K562 (cell line): ENCODE results near the gene TMEM87A. TPM values are rescaled to one million over a fixed set of nuclear protein-coding genes. Genes with fewer than 3 reads are reported as not detected.
A peak's percentile ranks its signal among the peaks of the same experiment; 100 is the strongest.

ENCODE experiments used
- CCAR2 ChIP-seq: fragments of 200-400 bp; formaldehyde crosslinking; IDR thresholded peaks from 2 replicates; pipeline ENCODE4 v1.6.1; 2017; ENCODE audit warnings: mild to moderate bottlenecking, low read depth, low read length
- CREB5 ChIP-seq: fragments of 250-450 bp; sonication (Bioruptor Pico); IDR thresholded peaks from 2 replicates; pipeline ENCODE4 v1.5.0; 2020; ENCODE audit warnings: mild to moderate bottlenecking
- ELK3 ChIP-seq: fragments of 450-650 bp; formaldehyde crosslinking; IDR thresholded peaks from 2 replicates; pipeline ENCODE4 v1.4.0; 2020; ENCODE audit warnings: mild to moderate bottlenecking
- FOS ChIP-seq: IDR thresholded peaks from 3 replicates; pipeline ENCODE4 v1.6.1; 2011; ENCODE audit not compliant: insufficient read length; ENCODE audit errors: extremely low read depth
- MBD1 ChIP-seq: fragments of 250-450 bp; sonication (Bioruptor Pico); IDR thresholded peaks from 2 replicates; pipeline ENCODE4 v1.8.0; 2022; ENCODE audit warnings: inconsistent platforms
- RCOR1 ChIP-seq, 2 experiments: IDR thresholded peaks; 2 replicates each; pipeline ENCODE4 v1.6.1; 2012; ENCODE audit warnings: low read depth in 2 of 2, low read length in 2 of 2, borderline replicate concordance in 1 of 2, improper control_type of control experiment in 1 of 2
- RFX5 ChIP-seq: IDR thresholded peaks from 2 replicates; pipeline ENCODE4 v1.6.1; 2011; ENCODE audit warnings: low read depth, mild to moderate bottlenecking, improper control_type of control experiment, low read length
- SETDB1 ChIP-seq: IDR thresholded peaks from one replicate; pipeline ENCODE4 v1.6.1; 2012; ENCODE audit warnings: low read length, control low read depth, inconsistent platforms
- SMAD4 ChIP-seq: fragments of 250-450 bp; sonication (Bioruptor Pico); conservative IDR thresholded peaks from 2 replicates; pipeline ENCODE4 v1.8.0; 2021; ENCODE audit warnings: inconsistent platforms, mild to moderate bottlenecking, moderate library complexity
- STAT6 ChIP-seq: sonication (generic); formaldehyde crosslinking; IDR thresholded peaks from 2 replicates; pipeline ENCODE4 v1.8.1; 2023; ENCODE audit warnings: mild to moderate bottlenecking, missing genetic modification reagents
- ZNF165 ChIP-seq: fragments of 250-450 bp; sonication (Bioruptor Pico); IDR thresholded peaks from 2 replicates; pipeline ENCODE4 v1.4.0; 2020; ENCODE audit warnings: borderline replicate concordance
- ZNF280B ChIP-seq: fragments of 250-450 bp; sonication (Bioruptor Pico); IDR thresholded peaks from 2 replicates; pipeline ENCODE4 v1.5.1; 2021; ENCODE audit warnings: mild to moderate bottlenecking
- ZNF444 ChIP-seq: fragments of 250-450 bp; sonication (Bioruptor Pico); IDR thresholded peaks from 2 replicates; pipeline ENCODE4 v1.4.0; 2020; ENCODE audit warnings: mild to moderate bottlenecking, moderate library complexity
- ZNF778 ChIP-seq: fragments of 450-650 bp; formaldehyde crosslinking; IDR thresholded peaks from 2 replicates; pipeline ENCODE4 v1.4.0; 2020; ENCODE audit warnings: mild to moderate bottlenecking, moderate library complexity
- polyA plus RNA-seq, 8 experiments: library from polyadenylated mRNA; depleted of rRNA in 4 of 8; stranded (reverse) in 5 of 8; unstranded in 3 of 8; fragments of >200 nt; fragmentation: Nextera tagmentation in 2 of 8; fragmentation: Illumina TruSeq in 1 of 8; extraction: Ambion mirVana in 2 of 8; extraction: Trizol in 1 of 8; gene quantifications; 2 replicates each; pipeline versions ENCODE4 v1.2.1 to v1.2.3, GENCODE V29; 2011 to 2014; ENCODE audit warnings: inconsistent platforms in 1 of 8, missing spikeins in 1 of 8
- total RNA-seq, 7 experiments: library from RNA; depleted of rRNA in 6 of 7; stranded (reverse); fragments of >200 nt in 6 of 7; fragmentation: Illumina TruSeq in 2 of 7; extraction: Trizol in 2 of 7; gene quantifications; 2 replicates each; pipeline versions ENCODE4 v1.2.1 to v1.2.3, GENCODE V29; 2011 to 2021; ENCODE audit warnings: low replicate concordance in 1 of 7

Gene TMEM87A
- total and polyA plus RNA-seq, 9 of the 15 experiments (the other 6 are each of a cell fraction or from before 2014, with no cell fraction given), result 16.6 to 43.3 (median 29.6) TPM

DNA sequence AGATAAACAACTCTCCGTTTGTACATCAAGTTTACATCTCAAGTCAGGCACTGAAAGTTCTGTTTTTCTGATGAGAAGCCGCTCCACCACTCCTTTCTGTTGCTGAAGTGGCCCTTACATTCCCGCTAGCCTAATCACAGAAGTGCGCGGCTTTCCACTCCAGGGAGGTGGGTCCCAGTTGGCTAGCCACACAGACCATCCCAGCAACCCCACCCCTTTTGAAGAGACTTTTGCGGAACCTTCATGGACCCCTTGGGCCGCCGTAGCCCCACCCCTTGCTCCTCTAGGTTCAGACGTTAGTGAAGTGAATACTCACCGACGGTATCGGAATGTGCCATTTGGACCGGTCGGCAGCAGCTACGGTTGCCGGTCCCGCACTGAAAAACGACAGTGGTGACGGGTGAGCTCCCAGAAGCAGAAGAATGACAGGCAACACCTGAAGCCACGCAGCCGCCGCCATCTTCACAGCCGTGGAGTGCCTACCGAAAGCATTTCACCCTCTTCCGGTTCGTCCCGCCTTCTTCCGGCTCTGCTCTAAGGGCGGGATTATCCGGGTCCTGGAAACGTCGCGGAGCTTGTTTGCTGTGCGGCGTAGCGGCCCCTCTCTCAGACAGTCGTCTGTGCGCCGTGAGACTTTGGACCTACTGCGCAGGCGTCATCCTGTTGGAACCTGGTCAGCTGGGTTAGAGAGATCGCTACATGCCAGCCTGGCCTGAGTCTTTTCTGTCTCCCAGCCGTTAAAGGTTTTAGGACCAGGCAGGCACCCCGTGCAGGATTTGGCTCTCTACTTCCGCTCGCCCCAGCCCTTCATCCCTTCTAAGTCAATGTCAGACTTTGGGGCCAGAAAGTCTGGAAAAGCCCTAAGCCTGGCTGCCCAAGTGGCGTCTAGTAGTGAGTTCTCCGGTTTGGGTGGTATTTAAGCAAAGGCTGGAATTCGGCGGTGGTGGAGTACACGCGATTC, at the start of gene TMEM87A, which contains the start of gene GANC (continued):
- TF ChIP-seq STAT6 (CRISPR knock-in tag), result no peak; the same call in 1 of the 2 replicates
- no peak for TF ChIP-seq ELK3 (CRISPR knock-in tag)
- TF ChIP-seq CCAR2, result no peak
- TF ChIP-seq RCOR1 (IDR thresholded peaks at IDR 0.05; ENCODE audit: borderline replicate concordance in 1 of 2, low read depth in 2 of 2, low read length in 2 of 2), result 0 out of 4 replicates have a peak, but pooled peaks have one; percentile 11 to 25
- TF ChIP-seq SETDB1, result peak; percentile 87
- TF ChIP-seq SMAD4 (CRISPR knock-in tag), result peak; percentile 67; the same call in 1 of the 2 replicates
- TF ChIP-seq FOS, result no peak
- TF ChIP-seq CREB5 (CRISPR knock-in tag), result no peak
- no peak for TF ChIP-seq MBD1 (CRISPR knock-in tag)
- no peak for TF ChIP-seq ZNF444
- no peak for TF ChIP-seq RFX5
- TF ChIP-seq ZNF280B, result no peak
- no peak for TF ChIP-seq ZNF165
- no peak for TF ChIP-seq ZNF778
